Cardiac fibroblast (primary cell): ENCODE data around the gene MROH2A.

Source experiments
- DNase-seq, 2 donors: peaks; one replicate each; pipeline versions ENCODE4 v3.0.0 to v3.0.0-alpha.2; 2010; ENCODE audit warnings: low read depth in 2 of 2
- H3K4me3 ChIP-seq, 2 donors: replicated peaks in 1 of 2; 1 replicate in 1 of 2; 2 replicates in 1 of 2; pipeline ENCODE4 v1.5.1; 2011; ENCODE audit warnings: low read depth in 2 of 2, low read length in 2 of 2, mild to moderate bottlenecking in 2 of 2, moderate library complexity in 1 of 2
- CTCF ChIP-seq: IDR thresholded peaks from one replicate; pipeline ENCODE4 v1.5.1; 2011; ENCODE audit warnings: low read depth, mild to moderate bottlenecking, low read length, inconsistent platforms

Gene MROH2A

GRCh38 chr2:233807215-233807865, 29.2 kb downstream of the MROH2A start:
- no peak for DNase-seq
- no peak for TF ChIP-seq CTCF
- no peak overlapping the region for H3K4me3 ChIP-seq

- TF ChIP-seq CTCF = no peak
- no peak overlapping the region for H3K4me3 ChIP-seq
Measured at GRCh38 chr2:233807966-233808935, 30.1 kb downstream of the MROH2A start.

GRCh38 chr2:233810385-233810784, 32.3 kb downstream of the MROH2A start:
- H3K4me3 ChIP-seq = no peak overlapping the region
- TF ChIP-seq CTCF = no peak
- DNase-seq = no peak

More at GRCh38 chr2:233807966-233808935, 30.1 kb downstream of the MROH2A start:
- DNase-seq = no peak

- TF ChIP-seq CTCF = no peak
- H3K4me3 ChIP-seq = no peak overlapping the region
- no peak for DNase-seq
Measured at GRCh38 chr2:233811087-233811486, 33.0 kb downstream of the MROH2A start.

GRCh38 chr2:233811732-233812131, 33.6 kb downstream of the MROH2A start:
- TF ChIP-seq CTCF = no peak
- no peak overlapping the region for H3K4me3 ChIP-seq
- no peak for DNase-seq

- TF ChIP-seq CTCF = no peak
- no peak overlapping the region for H3K4me3 ChIP-seq
- no peak for DNase-seq
Measured at GRCh38 chr2:233813236-233814055, 35.3 kb downstream of the MROH2A start.
